Hepatocyte (in vitro differentiated cells): ENCODE measurements around the gene ALDH1A3. TPM values are rescaled to one million over a fixed set of nuclear protein-coding genes. Genes with fewer than 3 reads are reported as not detected.

Experiments
- DNase-seq: peaks from one replicate; pipeline ENCODE4 v3.0.0-alpha.2; 2016; ENCODE audit warnings: low spot score
- H2AFZ ChIP-seq: fragments of 200-600 bp; sonication (generic); 2 replicates; pipeline ENCODE4 v1.6.0; 2016; ENCODE audit warnings: antibody characterized with exemption, mild to moderate bottlenecking
- H3K27ac ChIP-seq: fragments of 200-600 bp; sonication (generic); 2 replicates; pipeline ENCODE4 v1.5.1; 2016; ENCODE audit warnings: mild to moderate bottlenecking
- H3K27me3 ChIP-seq: fragments of 200-600 bp; sonication (generic); 2 replicates; pipeline ENCODE4 v1.6.1; 2016
- H3K36me3 ChIP-seq: fragments of 200-600 bp; sonication (generic); replicated peaks from 2 replicates; pipeline ENCODE4 v1.5.1; 2016; ENCODE audit warnings: low read depth; ENCODE audit not compliant: insufficient read depth
- H3K4me1 ChIP-seq: fragments of 200-600 bp; sonication (generic); 2 replicates; pipeline ENCODE4 v1.5.1; 2016; ENCODE audit warnings: mild to moderate bottlenecking, moderate library complexity; ENCODE audit not compliant: insufficient read depth
- H3K4me2 ChIP-seq: fragments of 200-600 bp; sonication (generic); 2 replicates; pipeline ENCODE4 v1.6.0; 2016
- H3K4me3 ChIP-seq: fragments of 200-600 bp; sonication (generic); 2 replicates; pipeline ENCODE4 v1.5.1; 2016; ENCODE audit warnings: mild to moderate bottlenecking
- H3K79me2 ChIP-seq: fragments of 200-600 bp; sonication (generic); 2 replicates; pipeline ENCODE4 v1.6.0; 2017; ENCODE audit warnings: mild to moderate bottlenecking
- H3K9me2 ChIP-seq: fragments of 200-600 bp; sonication (generic); replicated peaks from 2 replicates; pipeline ENCODE4 v1.6.0; 2017; ENCODE audit warnings: mild to moderate bottlenecking; ENCODE audit not compliant: insufficient read depth
- H3K9me3 ChIP-seq: fragments of 200-600 bp; sonication (generic); 2 replicates; pipeline ENCODE4 v1.5.1; 2016; ENCODE audit warnings: low read depth, mild to moderate bottlenecking
- H4K20me1 ChIP-seq: fragments of 200-600 bp; sonication (generic); 2 replicates; pipeline ENCODE4 v1.6.0; 2016; ENCODE audit warnings: mild to moderate bottlenecking; ENCODE audit not compliant: insufficient read depth, poor library complexity, severe bottlenecking
- EZH2 ChIP-seq: fragments of 200-600 bp; sonication (generic); IDR thresholded peaks from 2 replicates; pipeline ENCODE4 v1.6.1; 2016; ENCODE audit warnings: antibody characterized with exemption, mild to moderate bottlenecking, borderline replicate concordance
- EZH2phosphoT487 ChIP-seq: fragments of 200-600 bp; sonication (generic); IDR thresholded peaks from one replicate; pipeline ENCODE4 v1.6.1; 2018; ENCODE audit warnings: antibody characterized with exemption, mild to moderate bottlenecking, low read depth, moderate library complexity; ENCODE audit not compliant: unreplicated experiment, severe bottlenecking
- WGBS: methylation state at CpG from one replicate; pipeline ENCODE4 v1.1.6; 2016; ENCODE audit warnings: low lambda C conversion rate; ENCODE audit errors: missing lambda C conversion rate; 5-methylcytosine and 5-hydroxymethylcytosine counted together
- polyA plus RNA-seq: library from polyadenylated mRNA; unstranded; fragments of >200 nt; fragmentation: Nextera tagmentation; extraction: Ambion mirVana; gene quantifications from 2 replicates; pipeline ENCODE4 v1.2.1, GENCODE V29; 2016
- total RNA-seq: library from RNA; depleted of rRNA; stranded (reverse); fragments of >200 nt; gene quantifications from 2 replicates; pipeline ENCODE4 v1.2.3, GENCODE V29; 2014
- TF ChIP-seq, protein P1 (sequence below): fragments of 200-600 bp; sonication (generic); IDR thresholded peaks from 2 replicates; pipeline ENCODE4 v1.5.1; 2016; ENCODE audit warnings: antibody characterized with exemption, mild to moderate bottlenecking; ENCODE audit not compliant: poor library complexity

ALDH1A3 gene
- total RNA-seq = 11.7 and 20.5 TPM in 2 replicates
- polyA plus RNA-seq = 4.9 and 6.8 TPM in 2 replicates

DNA sequence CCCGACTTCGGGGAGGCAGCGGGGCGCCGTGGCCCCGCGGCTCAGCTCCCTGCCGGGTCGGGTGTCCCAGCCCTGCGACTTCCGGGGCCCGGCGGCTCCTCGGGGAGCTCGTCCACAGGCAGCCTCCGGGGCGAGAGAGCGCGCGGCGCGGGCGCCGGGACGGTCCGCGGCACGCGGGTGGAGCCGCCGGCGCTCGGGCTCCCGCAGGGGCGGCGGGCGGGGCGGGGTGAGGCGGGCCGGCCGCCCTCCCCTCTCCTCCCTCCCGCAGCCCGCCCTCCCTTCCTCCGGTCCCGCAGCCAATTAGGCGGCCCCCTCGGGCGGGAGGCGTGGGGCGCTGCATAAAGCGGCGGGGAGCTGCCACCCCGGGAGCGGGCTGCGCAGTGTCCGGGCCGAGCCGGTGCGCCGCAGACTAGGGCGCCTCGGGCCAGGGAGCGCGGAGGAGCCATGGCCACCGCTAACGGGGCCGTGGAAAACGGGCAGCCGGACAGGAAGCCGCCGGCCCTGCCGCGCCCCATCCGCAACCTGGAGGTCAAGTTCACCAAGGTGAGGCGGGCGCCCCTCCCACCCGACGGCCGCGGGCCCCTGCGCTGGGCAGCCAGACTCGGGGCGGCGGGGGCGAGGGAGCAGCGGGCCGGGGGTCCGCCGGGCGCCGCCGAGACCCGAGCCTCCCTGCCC lies at the start of gene ALDH1A3:
Gene ALDH1A3, plus strand, starts transcription at position 368 of the 675 bp plus-strand sequence. Its CDS starts 77 bp downstream, at position 445.
- peak within 1 kb of the TSS; percentile 29 for H3K4me3 ChIP-seq
- H3K4me2 ChIP-seq = peak within 1 kb of the TSS; percentile 90
- peaks cover 78% of the 10 kb centered on the region for H3K27me3 ChIP-seq
- H3K9me2 ChIP-seq = no peaks in the 10 kb centered on the region
- no peak for DNase-seq
- H2AFZ ChIP-seq = peak within 1 kb of the TSS; percentile 58
- H4K20me1 ChIP-seq = no peaks in the 10 kb centered on the region
- WGBS = 7% methylated on average over 3 of the region's 93 CpGs
- H3K36me3 ChIP-seq = no peaks in the 10 kb centered on the region
- peaks cover 3% of the 10 kb centered on the region for H3K4me1 ChIP-seq
- H3K27ac ChIP-seq = no peak within 1 kb of the TSS
- H3K79me2 ChIP-seq = no peaks in the 10 kb centered on the region
- TF ChIP-seq EZH2 = no peak
- TF ChIP-seq, protein P1, sequence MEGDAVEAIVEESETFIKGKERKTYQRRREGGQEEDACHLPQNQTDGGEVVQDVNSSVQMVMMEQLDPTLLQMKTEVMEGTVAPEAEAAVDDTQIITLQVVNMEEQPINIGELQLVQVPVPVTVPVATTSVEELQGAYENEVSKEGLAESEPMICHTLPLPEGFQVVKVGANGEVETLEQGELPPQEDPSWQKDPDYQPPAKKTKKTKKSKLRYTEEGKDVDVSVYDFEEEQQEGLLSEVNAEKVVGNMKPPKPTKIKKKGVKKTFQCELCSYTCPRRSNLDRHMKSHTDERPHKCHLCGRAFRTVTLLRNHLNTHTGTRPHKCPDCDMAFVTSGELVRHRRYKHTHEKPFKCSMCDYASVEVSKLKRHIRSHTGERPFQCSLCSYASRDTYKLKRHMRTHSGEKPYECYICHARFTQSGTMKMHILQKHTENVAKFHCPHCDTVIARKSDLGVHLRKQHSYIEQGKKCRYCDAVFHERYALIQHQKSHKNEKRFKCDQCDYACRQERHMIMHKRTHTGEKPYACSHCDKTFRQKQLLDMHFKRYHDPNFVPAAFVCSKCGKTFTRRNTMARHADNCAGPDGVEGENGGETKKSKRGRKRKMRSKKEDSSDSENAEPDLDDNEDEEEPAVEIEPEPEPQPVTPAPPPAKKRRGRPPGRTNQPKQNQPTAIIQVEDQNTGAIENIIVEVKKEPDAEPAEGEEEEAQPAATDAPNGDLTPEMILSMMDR = no peak
- no peaks in the 10 kb centered on the region for H3K9me3 ChIP-seq

DNA sequence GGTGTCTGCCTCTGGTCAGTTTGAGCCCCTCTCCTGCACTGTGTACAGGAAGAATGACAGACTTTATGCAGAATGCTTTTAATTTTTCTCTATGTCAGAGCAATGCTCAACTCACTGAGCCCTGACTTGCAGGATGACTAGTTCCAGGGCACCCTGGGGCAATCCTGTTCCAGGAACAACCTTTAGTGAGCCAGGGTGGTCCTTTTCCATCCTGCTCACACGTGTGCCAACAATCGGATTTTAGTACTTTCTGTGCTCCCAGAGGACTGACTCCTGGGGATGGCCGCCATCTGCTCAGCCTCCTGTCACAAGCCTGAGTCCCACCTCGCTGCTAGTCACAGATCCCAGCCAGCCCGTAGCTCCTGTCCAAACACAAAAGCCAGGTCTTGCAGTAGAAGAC lies 48.2 kb upstream of the ALDH1A3 start:
- Histone ChIP-seq H3K9me3 (no peaks in the 10 kb centered on the region), H3K36me3 (no peaks in the 10 kb centered on the region), H3K4me1 (peaks cover 3% of the 10 kb centered on the region), H3K9me2 (no peaks in the 10 kb centered on the region), H3K79me2 (no peaks in the 10 kb centered on the region), H3K27me3 (no peaks in the 10 kb centered on the region), H2AFZ (no peak overlapping the region), H4K20me1 (no peaks in the 10 kb centered on the region), H3K4me2 (no peak overlapping the region), H3K4me3 (no peak overlapping the region), H3K27ac (no peak overlapping the region)
- 68% methylated on average over 5 of the region's 5 CpGs for WGBS
- DNase-seq = no peak
- TF ChIP-seq EZH2phosphoT487 (no peak), EZH2 (no peak)
- TF ChIP-seq, protein P1 = no peak

DNA sequence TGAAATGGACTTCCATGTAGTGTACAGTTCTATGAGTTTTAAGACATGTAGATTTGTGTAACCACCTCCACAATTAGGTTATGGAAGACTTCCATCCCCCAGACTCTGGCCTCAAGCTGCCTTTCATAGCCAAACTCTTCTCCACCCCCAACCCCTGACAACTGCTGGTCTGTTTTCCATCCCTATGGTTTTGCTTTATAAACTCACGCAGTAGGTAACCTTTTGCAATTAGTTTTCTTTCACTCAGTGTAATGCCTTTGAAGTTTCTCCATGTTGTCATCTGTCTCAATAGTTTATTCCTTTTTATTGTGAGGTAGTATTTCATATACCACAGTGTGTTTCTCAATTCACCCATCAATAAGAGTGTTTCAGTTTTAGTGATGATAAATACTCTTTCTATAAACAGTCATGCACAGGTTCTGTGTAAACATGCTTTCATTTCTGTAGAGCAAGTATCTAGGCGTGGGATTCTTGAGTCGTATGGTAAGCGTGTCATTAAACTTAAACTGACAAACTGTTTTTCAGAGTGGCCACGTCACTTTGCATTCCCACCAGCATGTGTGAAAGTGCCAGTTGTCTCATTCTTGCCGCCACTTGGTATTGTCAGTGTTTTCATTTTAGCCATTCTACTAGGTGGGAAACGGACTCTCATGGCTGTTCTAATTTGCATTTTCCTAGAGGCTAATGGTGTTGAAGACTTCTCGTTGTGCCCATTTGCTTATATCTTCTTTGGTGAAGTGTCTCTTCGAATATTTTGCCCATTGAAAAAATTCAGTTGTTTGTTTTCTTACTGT lies 47.3 kb upstream of the ALDH1A3 start:
- WGBS = 94% methylated on average over 9 of the region's 9 CpGs
- H3K36me3 ChIP-seq = no peaks in the 10 kb centered on the region
- no peaks in the 10 kb centered on the region for H3K79me2 ChIP-seq
- no peak overlapping the region for H2AFZ ChIP-seq
- no peak overlapping the region for H3K4me3 ChIP-seq
- H3K4me2 ChIP-seq = no peak overlapping the region
- no peaks in the 10 kb centered on the region for H3K9me2 ChIP-seq
- no peaks in the 10 kb centered on the region for H3K27me3 ChIP-seq
- peaks cover 3% of the 10 kb centered on the region for H3K4me1 ChIP-seq
- no peak for DNase-seq
- no peaks in the 10 kb centered on the region for H4K20me1 ChIP-seq
- H3K9me3 ChIP-seq = no peaks in the 10 kb centered on the region
- no peak overlapping the region for H3K27ac ChIP-seq
- TF ChIP-seq, protein P1 = no peak
- TF ChIP-seq EZH2phosphoT487 (no peak), EZH2 (no peak)
